ENCODE results near the gene CADM4. TPM values are rescaled to one million over a fixed set of nuclear protein-coding genes. Genes with fewer than 3 reads are reported as not detected.

The CADM4 gene
- polyA plus RNA-seq, 1 donor (not counting 4 experiments of a cell fraction or from before 2014, with no cell fraction given): 4.3 TPM

DNA sequence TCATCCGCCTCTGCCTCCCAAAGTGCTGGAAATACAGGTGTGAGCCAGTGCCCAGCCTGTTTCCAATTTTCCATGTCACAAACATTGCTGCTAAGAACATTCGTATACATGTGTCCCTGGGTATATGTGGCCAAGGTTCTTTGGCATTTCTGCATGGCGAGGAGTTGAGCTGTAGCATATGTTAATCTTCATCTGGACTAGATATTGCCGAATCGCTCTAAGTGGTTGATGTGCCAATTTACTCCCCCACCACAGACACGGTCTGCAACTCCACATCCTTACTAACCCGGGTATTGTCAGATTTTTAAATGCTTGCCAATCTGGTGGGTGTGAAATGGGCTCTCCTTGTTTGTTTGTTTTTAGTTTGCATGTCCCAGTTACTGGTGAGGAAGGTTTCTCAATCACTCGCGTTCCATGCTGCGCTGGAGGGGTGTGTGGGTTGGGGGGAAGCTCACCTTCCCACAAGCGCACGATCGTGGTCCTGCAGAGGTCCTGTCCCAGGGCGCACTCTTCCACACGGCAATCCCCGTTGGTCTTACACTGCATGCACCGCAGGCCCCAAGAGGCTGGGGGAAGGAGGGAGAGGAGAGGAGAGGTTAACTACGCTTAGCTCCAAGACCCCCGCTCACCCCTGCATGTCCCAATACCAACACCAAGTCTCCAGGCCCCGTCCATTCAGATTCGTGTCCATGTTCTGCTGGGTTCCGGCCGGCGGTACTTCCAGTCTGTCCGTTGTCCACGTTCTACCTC lies 27.7 kb upstream of the CADM4 start:
- H3K4me3 ChIP-seq (ENCODE audit: control insufficient read depth in 2 of 3, extremely low read depth in 1 of 3, insufficient read depth in 2 of 3, low read depth in 1 of 3, low read length in 3 of 3): peak overlapping the region in 2 of 3 experiments; percentile 75 to 81
- peaks cover 2% of the 10 kb centered on the region for H3K9me1 ChIP-seq (ENCODE audit: control insufficient read depth, extremely low read depth, insufficient read depth, low read length)
- no peak overlapping the region for H2AFZ ChIP-seq (ENCODE audit: control insufficient read depth, low read length)
- H3K4me2 ChIP-seq (ENCODE audit: control insufficient read depth, extremely low read depth, insufficient read depth, low read depth, low read length): peak overlapping the region; percentile 98
- dilution Hi-C loops (cut with MboI; ENCODE audit: extremely low pct_ligation_motif_present, low sequenced_read_pairs): no loop called here
- peak overlapping the region; percentile 73 for H3K9ac ChIP-seq (ENCODE audit: control insufficient read depth, extremely low read depth, insufficient read depth, low read length)
- FAIRE-seq (no peak), DNase-seq (ENCODE audit: low read depth, low spot score) (no peak)
- H3K27ac ChIP-seq (ENCODE audit: control insufficient read depth, insufficient read depth, low read length): peak overlapping the region; percentile 50
- TF ChIP-seq, protein P1, sequence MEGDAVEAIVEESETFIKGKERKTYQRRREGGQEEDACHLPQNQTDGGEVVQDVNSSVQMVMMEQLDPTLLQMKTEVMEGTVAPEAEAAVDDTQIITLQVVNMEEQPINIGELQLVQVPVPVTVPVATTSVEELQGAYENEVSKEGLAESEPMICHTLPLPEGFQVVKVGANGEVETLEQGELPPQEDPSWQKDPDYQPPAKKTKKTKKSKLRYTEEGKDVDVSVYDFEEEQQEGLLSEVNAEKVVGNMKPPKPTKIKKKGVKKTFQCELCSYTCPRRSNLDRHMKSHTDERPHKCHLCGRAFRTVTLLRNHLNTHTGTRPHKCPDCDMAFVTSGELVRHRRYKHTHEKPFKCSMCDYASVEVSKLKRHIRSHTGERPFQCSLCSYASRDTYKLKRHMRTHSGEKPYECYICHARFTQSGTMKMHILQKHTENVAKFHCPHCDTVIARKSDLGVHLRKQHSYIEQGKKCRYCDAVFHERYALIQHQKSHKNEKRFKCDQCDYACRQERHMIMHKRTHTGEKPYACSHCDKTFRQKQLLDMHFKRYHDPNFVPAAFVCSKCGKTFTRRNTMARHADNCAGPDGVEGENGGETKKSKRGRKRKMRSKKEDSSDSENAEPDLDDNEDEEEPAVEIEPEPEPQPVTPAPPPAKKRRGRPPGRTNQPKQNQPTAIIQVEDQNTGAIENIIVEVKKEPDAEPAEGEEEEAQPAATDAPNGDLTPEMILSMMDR (optimal IDR thresholded peaks at IDR 0.05 in 1 of 3, IDR thresholded peaks at IDR 0.05 in 1 of 3, conservative IDR thresholded peaks at IDR 0.05 in 1 of 3; ENCODE audit: extremely low read depth in 1 of 3, insufficient read depth in 2 of 3, low read length in 3 of 3): no peak
- TF ChIP-seq EZH2 (IDR thresholded peaks at IDR 0.05; ENCODE audit: low read length): no peak
- peaks cover 18% of the 10 kb centered on the region for H3K4me1 ChIP-seq (ENCODE audit: control insufficient read depth, extremely low read depth, insufficient read depth, low read length)
- H4K20me1 ChIP-seq (ENCODE audit: control insufficient read depth, extremely low read depth, insufficient read depth, low read length): peaks cover 8% of the 10 kb centered on the region
- H3K27me3 ChIP-seq (ENCODE audit: control insufficient read depth, extremely low read depth, insufficient read depth, low read length): no peaks in the 10 kb centered on the region
- no peaks in the 10 kb centered on the region for H3K9me3 ChIP-seq (ENCODE audit: control insufficient read depth, low read depth, low read length)
- H3K36me3 ChIP-seq (ENCODE audit: control insufficient read depth in 2 of 2, extremely low read depth in 1 of 2, insufficient read depth in 2 of 2, low read length in 2 of 2): peaks cover 25 to 38% of the 10 kb centered on the region in 2 experiments
- peaks cover 31% of the 10 kb centered on the region for H3K79me2 ChIP-seq (ENCODE audit: control insufficient read depth, insufficient read depth, low read length)

DNA sequence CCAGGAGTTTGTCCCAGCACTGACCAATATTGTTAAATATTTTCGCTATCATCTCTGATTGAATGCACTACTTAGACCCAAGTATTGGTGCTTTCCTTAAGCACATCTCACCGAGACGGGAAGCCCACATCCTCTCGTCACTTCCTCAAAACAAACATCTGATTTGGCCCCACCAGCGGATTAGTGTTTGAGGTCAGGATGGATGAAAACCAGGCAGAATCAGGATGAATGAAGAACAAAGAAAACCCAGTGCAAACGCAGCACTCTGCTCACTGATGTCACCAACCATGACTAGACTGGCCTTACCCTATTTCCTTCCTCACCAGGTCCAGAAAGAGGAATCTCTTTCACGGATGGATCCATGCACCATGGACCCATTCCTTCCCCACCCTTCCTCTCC lies 24.4 kb upstream of the CADM4 start:
- H3K36me3 ChIP-seq (ENCODE audit: control insufficient read depth in 2 of 2, extremely low read depth in 1 of 2, insufficient read depth in 2 of 2, low read length in 2 of 2): peaks cover 37 to 46% of the 10 kb centered on the region in 2 experiments
- no peaks in the 10 kb centered on the region for H3K27me3 ChIP-seq (ENCODE audit: control insufficient read depth, extremely low read depth, insufficient read depth, low read length)
- DNase-seq (ENCODE audit: low read depth, low spot score) (no peak), FAIRE-seq (no peak)
- no peak overlapping the region for H3K4me2 ChIP-seq (ENCODE audit: control insufficient read depth, extremely low read depth, insufficient read depth, low read depth, low read length)
- no peaks in the 10 kb centered on the region for H3K9me3 ChIP-seq (ENCODE audit: control insufficient read depth, low read depth, low read length)
- H3K27ac ChIP-seq (ENCODE audit: control insufficient read depth, insufficient read depth, low read length): no peak overlapping the region
- peaks cover 6% of the 10 kb centered on the region for H3K4me1 ChIP-seq (ENCODE audit: control insufficient read depth, extremely low read depth, insufficient read depth, low read length)
- H3K79me2 ChIP-seq (ENCODE audit: control insufficient read depth, insufficient read depth, low read length): peaks cover 39% of the 10 kb centered on the region
- TF ChIP-seq, protein P1 (optimal IDR thresholded peaks at IDR 0.05 in 1 of 3, IDR thresholded peaks at IDR 0.05 in 1 of 3, conservative IDR thresholded peaks at IDR 0.05 in 1 of 3; ENCODE audit: extremely low read depth in 1 of 3, insufficient read depth in 2 of 3, low read length in 3 of 3): no peak
- no peak for TF ChIP-seq EZH2 (IDR thresholded peaks at IDR 0.05; ENCODE audit: low read length)
- peaks cover 8% of the 10 kb centered on the region for H4K20me1 ChIP-seq (ENCODE audit: control insufficient read depth, extremely low read depth, insufficient read depth, low read length)
- no peaks in the 10 kb centered on the region for H3K9me1 ChIP-seq (ENCODE audit: control insufficient read depth, extremely low read depth, insufficient read depth, low read length)
- no peak overlapping the region for H3K4me3 ChIP-seq (ENCODE audit: control insufficient read depth in 2 of 3, extremely low read depth in 1 of 3, insufficient read depth in 2 of 3, low read depth in 1 of 3, low read length in 3 of 3)
- no peak overlapping the region for H2AFZ ChIP-seq (ENCODE audit: control insufficient read depth, low read length)
- dilution Hi-C loops (cut with MboI; ENCODE audit: extremely low pct_ligation_motif_present, low sequenced_read_pairs): no loop called here
- no peak overlapping the region for H3K9ac ChIP-seq (ENCODE audit: control insufficient read depth, extremely low read depth, insufficient read depth, low read length)

Measured in keratinocyte (primary cell).